ENCODE measurements around the gene STAG1. TPM values are rescaled to one million over a fixed set of nuclear protein-coding genes. Genes with fewer than 3 reads are reported as not detected.

The STAG1 gene
- total and polyA plus RNA-seq, 9 donors: 18.7 to 66.3 (median 55.8) TPM

- Histone ChIP-seq H3K27ac (no peak overlapping the region), H3K4me1 (ENCODE audit: insufficient read depth) (no peaks in the 10 kb centered on the region), H3K27me3 (no peaks in the 10 kb centered on the region), H3K9me3 (no peaks in the 10 kb centered on the region), H3K4me3 (no peak overlapping the region), H3K36me3 (no peaks in the 10 kb centered on the region)
- WGBS, 3 donors: 87 to 93% (median 90%) methylated on average over 2 of the region's 2 CpGs
- DNase-seq: no peak
- intact Hi-C loops (cut with DNase I): no loop called here
- TF ChIP-seq EP300 (IDR thresholded peaks at IDR 0.05) (no peak), POLR2A (IDR thresholded peaks at IDR 0.05) (no peak)
Measured at GRCh38 chr3:136694321-136694720, 57.9 kb downstream of the STAG1 start.

GRCh38 chr3:136690599-136690998 is 61.6 kb downstream of the STAG1 start:
- no peaks in the 10 kb centered on the region for H3K36me3 ChIP-seq
- intact Hi-C loops (cut with DNase I): no loop called here
- no peaks in the 10 kb centered on the region for H3K9me3 ChIP-seq

GRCh38 chr3:136685882-136686281 is 66.3 kb downstream of the STAG1 start:
- no peak overlapping the region for H3K4me3 ChIP-seq
- no peaks in the 10 kb centered on the region for H3K36me3 ChIP-seq
- no peaks in the 10 kb centered on the region for H3K9me3 ChIP-seq
- TF ChIP-seq EP300 (IDR thresholded peaks at IDR 0.05): no peak
- TF ChIP-seq POLR2A (IDR thresholded peaks at IDR 0.05): no peak
- no peak for TF ChIP-seq CTCF (IDR thresholded peaks at IDR 0.05)
- H3K4me1 ChIP-seq (ENCODE audit: insufficient read depth): no peaks in the 10 kb centered on the region
- intact Hi-C loops (cut with DNase I): no loop called here
- H3K27me3 ChIP-seq: no peaks in the 10 kb centered on the region
- no peak overlapping the region for H3K27ac ChIP-seq
- DNase-seq: no peak
- 87 to 96% (median 89%) methylated on average over 1 of the region's 1 CpG for WGBS, 3 donors

More at GRCh38 chr3:136690599-136690998, 61.6 kb downstream of the STAG1 start:
- Histone ChIP-seq H3K27me3 (no peaks in the 10 kb centered on the region), H3K4me1 (ENCODE audit: insufficient read depth) (no peaks in the 10 kb centered on the region), H3K27ac (no peak overlapping the region), H3K4me3 (no peak overlapping the region)
- TF ChIP-seq POLR2A (IDR thresholded peaks at IDR 0.05) (no peak), CTCF (IDR thresholded peaks at IDR 0.05) (no peak), EP300 (IDR thresholded peaks at IDR 0.05) (no peak)
- 95 to 98% (median 97%) methylated on average over 3 of the region's 3 CpGs for WGBS, 3 donors
- DNase-seq: no peak

- H3K4me3 ChIP-seq: no peak overlapping the region
- no peaks in the 10 kb centered on the region for H3K4me1 ChIP-seq (ENCODE audit: insufficient read depth)
- no peaks in the 10 kb centered on the region for H3K36me3 ChIP-seq
- WGBS, 3 donors: 89 to 93% (median 90%) methylated on average over 3 of the region's 3 CpGs
- H3K27me3 ChIP-seq: no peaks in the 10 kb centered on the region
- no peak for DNase-seq
- intact Hi-C loops (cut with DNase I): no loop called here
- no peak overlapping the region for H3K27ac ChIP-seq
- TF ChIP-seq POLR2A (IDR thresholded peaks at IDR 0.05): no peak
- TF ChIP-seq CTCF (IDR thresholded peaks at IDR 0.05): no peak
- no peak for TF ChIP-seq EP300 (IDR thresholded peaks at IDR 0.05)
- H3K9me3 ChIP-seq: no peaks in the 10 kb centered on the region
Measured at GRCh38 chr3:136682740-136683312, 69.4 kb downstream of the STAG1 start.

- no peak overlapping the region for H3K4me3 ChIP-seq
- no peaks in the 10 kb centered on the region for H3K9me3 ChIP-seq
- intact Hi-C loops (cut with DNase I): no loop called here
- H3K4me1 ChIP-seq (ENCODE audit: insufficient read depth): no peaks in the 10 kb centered on the region
- WGBS, 3 donors: 77 to 87% (median 85%) methylated on average over 4 of the region's 4 CpGs
- H3K36me3 ChIP-seq: no peaks in the 10 kb centered on the region
- no peak for TF ChIP-seq POLR2A (IDR thresholded peaks at IDR 0.05)
- DNase-seq: no peak
- H3K27me3 ChIP-seq: no peaks in the 10 kb centered on the region
- no peak overlapping the region for H3K27ac ChIP-seq
Measured at GRCh38 chr3:136678981-136679380, 73.2 kb downstream of the STAG1 start.
